Vagina (tissue), 2 donors: ENCODE results near the gene PHF24. TPM values are rescaled to one million over a fixed set of nuclear protein-coding genes. Genes with fewer than 3 reads are reported as not detected.

Source experiments
- DNase-seq, 2 donors: peaks; one replicate each; pipeline ENCODE4 v3.0.0-alpha.2; 2017; ENCODE audit errors: extremely low spot score in 2 of 2
- H3K27ac ChIP-seq: fragments of 200-600 bp; sonication (generic); one replicate; pipeline ENCODE4 v1.5.1; 2019
- H3K27me3 ChIP-seq: fragments of 200-600 bp; sonication (generic); one replicate; pipeline ENCODE4 v1.5.1; 2019
- H3K36me3 ChIP-seq, 2 donors: fragments of 200-600 bp; sonication (generic); one replicate each; pipeline ENCODE4 v1.5.1; 2017 to 2019
- H3K4me1 ChIP-seq: fragments of 200-600 bp; sonication (generic); one replicate; pipeline ENCODE4 v1.5.1; 2019
- H3K4me3 ChIP-seq, 2 donors: fragments of 200-600 bp; sonication (generic); 1 replicate in 1 of 2; 2 replicates in 1 of 2; pipeline ENCODE4 v1.5.1; 2016 to 2019
- H3K9me3 ChIP-seq: fragments of 200-600 bp; sonication (generic); one replicate; pipeline ENCODE4 v1.5.1; 2019
- CTCF ChIP-seq, 3 experiments: fragments of 450-650 bp in 2 of 3; fragments of 200-600 bp in 1 of 3; sonication (generic) in 1 of 3; IDR thresholded peaks; one replicate each; pipeline ENCODE4 v1.5.1; 2017 to 2019; ENCODE audit warnings: antibody characterized with exemption in 3 of 3, mild to moderate bottlenecking in 2 of 3, moderate library complexity in 2 of 3
- POLR2A ChIP-seq, 2 donors: fragments of 450-650 bp; IDR thresholded peaks; one replicate each; pipeline ENCODE4 v1.6.1; 2017; ENCODE audit warnings: antibody characterized with exemption in 2 of 2, mild to moderate bottlenecking in 2 of 2, moderate library complexity in 2 of 2
- POLR2AphosphoS5 ChIP-seq, 2 donors: sonication (generic); formaldehyde crosslinking; IDR thresholded peaks; one replicate each; pipeline ENCODE4 v1.9.0; 2017; ENCODE audit warnings: antibody characterized with exemption in 2 of 2, mild to moderate bottlenecking in 2 of 2, low read depth in 1 of 2; ENCODE audit not compliant: insufficient read depth in 1 of 2
- intact Hi-C: fragments of 100-400 bp; cut with DNase I; formaldehyde crosslinking; loops from one replicate; pipeline ENCODE4 v1.15.1; 2023
- total RNA-seq: library from RNA; depleted of rRNA; stranded (reverse); fragments of >200 nt; gene quantifications from one replicate; pipeline ENCODE4 v1.2.3, GENCODE V29; 2016

PHF24 gene
- total RNA-seq, 1 donor from 2014 or later, result 0.25 TPM

- intact Hi-C loops, result no loop called here
- Histone ChIP-seq H3K27ac (no peak overlapping the region), H3K4me3 (no peak overlapping the region), H3K36me3 (peaks cover 0 to 5% of the 10 kb centered on the region in 2 donors), H3K27me3 (no peaks in the 10 kb centered on the region), H3K9me3 (no peaks in the 10 kb centered on the region), H3K4me1 (peaks cover 33% of the 10 kb centered on the region)
- peak in 1 of 2 donors; percentile 82 for DNase-seq
- no peak for TF ChIP-seq CTCF (IDR thresholded peaks at IDR 0.05)
- no peak for TF ChIP-seq POLR2A (IDR thresholded peaks at IDR 0.05)
Measured at GRCh38 chr9:34996905-34997279, 38.8 kb downstream of the PHF24 start.

GRCh38 chr9:34997379-34997781 lies 39.3 kb downstream of the PHF24 start:
- Histone ChIP-seq H3K4me3 (no peak overlapping the region), H3K36me3 (peaks cover 0 to 5% of the 10 kb centered on the region in 2 donors), H3K27ac (no peak overlapping the region), H3K4me1 (peaks cover 28% of the 10 kb centered on the region), H3K9me3 (no peaks in the 10 kb centered on the region), H3K27me3 (no peaks in the 10 kb centered on the region)
- intact Hi-C loops, result no loop called here
- peak in 1 of 2 donors; percentile 67 for DNase-seq
- TF ChIP-seq POLR2AphosphoS5 (IDR thresholded peaks at IDR 0.05; ENCODE audit: insufficient read depth in 1 of 2, low read depth in 1 of 2), result no peak
- TF ChIP-seq POLR2A (IDR thresholded peaks at IDR 0.05), result no peak
- TF ChIP-seq CTCF (IDR thresholded peaks at IDR 0.05), result no peak

- no peaks in the 10 kb centered on the region for H3K9me3 ChIP-seq
- DNase-seq, result no peak
- TF ChIP-seq POLR2AphosphoS5 (IDR thresholded peaks at IDR 0.05; ENCODE audit: insufficient read depth in 1 of 2, low read depth in 1 of 2), result no peak
- TF ChIP-seq POLR2A (IDR thresholded peaks at IDR 0.05), result no peak
- TF ChIP-seq CTCF (IDR thresholded peaks at IDR 0.05), result no peak
Measured at GRCh38 chr9:34998266-34998665, 40.2 kb downstream of the PHF24 start.

GRCh38 chr9:34999576-34999975 lies 41.5 kb downstream of the PHF24 start:
- intact Hi-C loops, result no loop called here
- no peaks in the 10 kb centered on the region for H3K27me3 ChIP-seq
- H3K4me3 ChIP-seq, result no peak overlapping the region
- no peaks in the 10 kb centered on the region for H3K9me3 ChIP-seq
- H3K27ac ChIP-seq, result no peak overlapping the region
- H3K4me1 ChIP-seq, result peaks cover 6% of the 10 kb centered on the region
- TF ChIP-seq POLR2A (IDR thresholded peaks at IDR 0.05) (no peak), CTCF (IDR thresholded peaks at IDR 0.05) (no peak), POLR2AphosphoS5 (IDR thresholded peaks at IDR 0.05; ENCODE audit: insufficient read depth in 1 of 2, low read depth in 1 of 2) (no peak)
- peak in 1 of 2 donors; percentile 46 for DNase-seq
- peaks cover 0 to 5% of the 10 kb centered on the region in 2 donors for H3K36me3 ChIP-seq

More at GRCh38 chr9:34998266-34998665, 40.2 kb downstream of the PHF24 start:
- H3K4me1 ChIP-seq, result peaks cover 19% of the 10 kb centered on the region
- intact Hi-C loops, result no loop called here
- H3K27me3 ChIP-seq, result no peaks in the 10 kb centered on the region
- peak overlapping the region; percentile 39 for H3K27ac ChIP-seq
- peaks cover 0 to 5% of the 10 kb centered on the region in 2 donors for H3K36me3 ChIP-seq
- H3K4me3 ChIP-seq, result no peak overlapping the region

GRCh38 chr9:35000535-35001284 lies 42.6 kb downstream of the PHF24 start:
- Histone ChIP-seq H3K4me1 (no peaks in the 10 kb centered on the region), H3K4me3 (no peak overlapping the region), H3K9me3 (no peaks in the 10 kb centered on the region), H3K27ac (peak overlapping the region; percentile 39), H3K27me3 (no peaks in the 10 kb centered on the region), H3K36me3 (peaks cover 0 to 5% of the 10 kb centered on the region in 2 donors)
- intact Hi-C loops, result no loop called here
- DNase-seq, result no peak
- no peak for TF ChIP-seq CTCF (IDR thresholded peaks at IDR 0.05)
- peak in 1 of 2 donors; percentile 35 for TF ChIP-seq POLR2AphosphoS5 (IDR thresholded peaks at IDR 0.05; ENCODE audit: insufficient read depth in 1 of 2, low read depth in 1 of 2)
- TF ChIP-seq POLR2A (IDR thresholded peaks at IDR 0.05), result no peak
